Measurements from ENCODE around the gene CKAP2L.

DNA sequence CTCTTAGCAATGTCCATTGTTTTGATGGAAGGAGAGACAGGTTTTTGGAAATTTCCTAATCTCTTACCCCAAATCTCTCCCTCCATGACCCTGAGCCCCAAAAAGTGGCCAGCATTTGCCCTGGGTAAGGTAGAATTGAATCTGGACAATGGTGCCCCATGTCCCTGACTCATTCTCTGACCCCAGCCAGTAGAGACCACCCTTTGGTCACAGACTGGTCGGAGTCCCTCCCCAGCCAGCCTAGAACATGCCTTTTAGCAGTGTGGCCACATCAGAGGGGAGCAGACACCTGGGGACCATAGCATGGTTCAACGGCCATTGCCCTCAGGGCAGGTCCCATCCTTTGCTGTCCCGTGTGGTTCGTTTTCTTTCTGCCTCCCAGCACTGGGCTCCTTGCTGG, 50.1 kb downstream of the CKAP2L start:
- TF ChIP-seq, protein P1, sequence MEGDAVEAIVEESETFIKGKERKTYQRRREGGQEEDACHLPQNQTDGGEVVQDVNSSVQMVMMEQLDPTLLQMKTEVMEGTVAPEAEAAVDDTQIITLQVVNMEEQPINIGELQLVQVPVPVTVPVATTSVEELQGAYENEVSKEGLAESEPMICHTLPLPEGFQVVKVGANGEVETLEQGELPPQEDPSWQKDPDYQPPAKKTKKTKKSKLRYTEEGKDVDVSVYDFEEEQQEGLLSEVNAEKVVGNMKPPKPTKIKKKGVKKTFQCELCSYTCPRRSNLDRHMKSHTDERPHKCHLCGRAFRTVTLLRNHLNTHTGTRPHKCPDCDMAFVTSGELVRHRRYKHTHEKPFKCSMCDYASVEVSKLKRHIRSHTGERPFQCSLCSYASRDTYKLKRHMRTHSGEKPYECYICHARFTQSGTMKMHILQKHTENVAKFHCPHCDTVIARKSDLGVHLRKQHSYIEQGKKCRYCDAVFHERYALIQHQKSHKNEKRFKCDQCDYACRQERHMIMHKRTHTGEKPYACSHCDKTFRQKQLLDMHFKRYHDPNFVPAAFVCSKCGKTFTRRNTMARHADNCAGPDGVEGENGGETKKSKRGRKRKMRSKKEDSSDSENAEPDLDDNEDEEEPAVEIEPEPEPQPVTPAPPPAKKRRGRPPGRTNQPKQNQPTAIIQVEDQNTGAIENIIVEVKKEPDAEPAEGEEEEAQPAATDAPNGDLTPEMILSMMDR (IDR thresholded peaks at IDR 0.05; ENCODE audit: low read depth, low read length, poor library complexity, severe bottlenecking): no peak
- no peak for TF ChIP-seq EZH2phosphoT487 (IDR thresholded peaks at IDR 0.05; ENCODE audit: borderline replicate concordance, low read length)

Data from DOHH2 (cell line).